VCaP (cell line): ENCODE results near the gene TRAPPC3.

ENCODE experiments used
- H3K27ac ChIP-seq: fragments of 450-650 bp; 2 replicates; pipeline ENCODE4 v1.5.1; 2017
- TF ChIP-seq, protein P1 (sequence below): fragments of 450-650 bp; conservative IDR thresholded peaks from 2 replicates; pipeline ENCODE4 v1.5.1; 2017; ENCODE audit warnings: mild to moderate bottlenecking, moderate library complexity

TRAPPC3 gene

DNA sequence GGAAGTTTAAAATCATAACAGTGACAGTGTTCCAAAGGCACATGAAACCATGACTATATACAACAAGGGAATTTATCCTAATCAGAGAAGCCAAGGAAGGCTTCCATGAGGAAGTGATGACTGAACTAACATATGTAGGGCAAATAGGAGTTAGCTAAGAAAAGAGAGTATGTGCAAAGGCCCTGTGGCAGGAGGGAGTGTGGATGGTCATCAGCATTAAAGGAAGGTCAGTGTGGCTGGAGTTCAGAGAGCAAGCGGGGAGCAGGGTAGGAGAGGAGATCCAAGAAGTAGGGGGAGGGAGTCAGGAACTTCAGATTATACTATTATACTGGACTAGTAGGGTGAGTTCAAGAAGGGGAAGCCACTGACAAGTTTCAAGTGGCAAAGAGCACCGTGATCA lies 15.1 kb upstream of the TRAPPC3 start:
- TF ChIP-seq, protein P1, sequence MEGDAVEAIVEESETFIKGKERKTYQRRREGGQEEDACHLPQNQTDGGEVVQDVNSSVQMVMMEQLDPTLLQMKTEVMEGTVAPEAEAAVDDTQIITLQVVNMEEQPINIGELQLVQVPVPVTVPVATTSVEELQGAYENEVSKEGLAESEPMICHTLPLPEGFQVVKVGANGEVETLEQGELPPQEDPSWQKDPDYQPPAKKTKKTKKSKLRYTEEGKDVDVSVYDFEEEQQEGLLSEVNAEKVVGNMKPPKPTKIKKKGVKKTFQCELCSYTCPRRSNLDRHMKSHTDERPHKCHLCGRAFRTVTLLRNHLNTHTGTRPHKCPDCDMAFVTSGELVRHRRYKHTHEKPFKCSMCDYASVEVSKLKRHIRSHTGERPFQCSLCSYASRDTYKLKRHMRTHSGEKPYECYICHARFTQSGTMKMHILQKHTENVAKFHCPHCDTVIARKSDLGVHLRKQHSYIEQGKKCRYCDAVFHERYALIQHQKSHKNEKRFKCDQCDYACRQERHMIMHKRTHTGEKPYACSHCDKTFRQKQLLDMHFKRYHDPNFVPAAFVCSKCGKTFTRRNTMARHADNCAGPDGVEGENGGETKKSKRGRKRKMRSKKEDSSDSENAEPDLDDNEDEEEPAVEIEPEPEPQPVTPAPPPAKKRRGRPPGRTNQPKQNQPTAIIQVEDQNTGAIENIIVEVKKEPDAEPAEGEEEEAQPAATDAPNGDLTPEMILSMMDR, result no peak
- H3K27ac ChIP-seq, result peak overlapping the region; percentile 98

DNA sequence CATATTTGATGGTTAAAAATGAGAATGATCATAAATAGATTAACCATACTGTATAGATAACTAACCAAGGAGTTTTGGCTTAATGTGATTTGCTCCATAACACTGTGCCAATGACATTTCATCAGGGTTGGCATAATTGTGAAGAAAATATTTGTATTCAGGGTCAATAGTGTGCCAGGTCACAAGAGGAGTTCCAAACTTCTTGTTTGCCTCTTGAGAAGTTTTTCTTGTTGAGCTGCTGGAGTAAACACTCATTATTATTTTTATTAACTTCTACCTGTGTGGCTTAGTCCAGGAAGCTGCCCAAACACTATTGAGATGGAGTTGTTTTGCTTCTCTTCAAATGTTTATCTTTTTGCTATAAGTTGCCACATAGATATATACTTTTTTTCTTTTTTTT lies 14.1 kb upstream of the TRAPPC3 start:
- H3K27ac ChIP-seq, result peak overlapping the region; percentile 98
- TF ChIP-seq, protein P1, result no peak

DNA sequence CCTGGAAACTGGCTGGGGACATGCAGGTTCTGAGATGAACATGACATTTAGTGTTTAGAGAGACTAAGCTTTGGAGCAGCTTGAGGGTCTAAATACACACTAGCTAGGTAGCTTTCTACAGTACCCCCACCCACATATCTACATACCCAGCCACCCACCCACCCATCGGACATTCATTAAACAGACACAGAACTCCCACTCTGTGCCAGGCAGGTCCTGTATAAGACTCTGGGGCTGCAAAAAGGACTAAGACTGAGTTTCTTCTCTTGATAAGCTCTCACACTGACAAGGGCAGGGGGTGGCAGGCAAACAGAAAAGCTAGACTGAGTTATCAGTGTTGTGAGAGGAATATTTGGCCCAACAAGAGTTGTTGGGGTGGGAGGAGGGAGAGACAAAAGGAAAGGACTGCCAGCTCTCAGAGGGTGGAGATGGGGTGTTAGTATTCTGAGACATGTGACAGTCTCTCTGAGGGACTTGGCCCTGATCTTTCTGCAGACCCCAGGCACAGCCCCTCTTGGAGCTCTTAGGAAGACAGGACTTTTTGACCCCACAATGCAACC lies 13.5 kb upstream of the TRAPPC3 start:
- peak overlapping the region; percentile 98 for H3K27ac ChIP-seq
- TF ChIP-seq, protein P1, result no peak

DNA sequence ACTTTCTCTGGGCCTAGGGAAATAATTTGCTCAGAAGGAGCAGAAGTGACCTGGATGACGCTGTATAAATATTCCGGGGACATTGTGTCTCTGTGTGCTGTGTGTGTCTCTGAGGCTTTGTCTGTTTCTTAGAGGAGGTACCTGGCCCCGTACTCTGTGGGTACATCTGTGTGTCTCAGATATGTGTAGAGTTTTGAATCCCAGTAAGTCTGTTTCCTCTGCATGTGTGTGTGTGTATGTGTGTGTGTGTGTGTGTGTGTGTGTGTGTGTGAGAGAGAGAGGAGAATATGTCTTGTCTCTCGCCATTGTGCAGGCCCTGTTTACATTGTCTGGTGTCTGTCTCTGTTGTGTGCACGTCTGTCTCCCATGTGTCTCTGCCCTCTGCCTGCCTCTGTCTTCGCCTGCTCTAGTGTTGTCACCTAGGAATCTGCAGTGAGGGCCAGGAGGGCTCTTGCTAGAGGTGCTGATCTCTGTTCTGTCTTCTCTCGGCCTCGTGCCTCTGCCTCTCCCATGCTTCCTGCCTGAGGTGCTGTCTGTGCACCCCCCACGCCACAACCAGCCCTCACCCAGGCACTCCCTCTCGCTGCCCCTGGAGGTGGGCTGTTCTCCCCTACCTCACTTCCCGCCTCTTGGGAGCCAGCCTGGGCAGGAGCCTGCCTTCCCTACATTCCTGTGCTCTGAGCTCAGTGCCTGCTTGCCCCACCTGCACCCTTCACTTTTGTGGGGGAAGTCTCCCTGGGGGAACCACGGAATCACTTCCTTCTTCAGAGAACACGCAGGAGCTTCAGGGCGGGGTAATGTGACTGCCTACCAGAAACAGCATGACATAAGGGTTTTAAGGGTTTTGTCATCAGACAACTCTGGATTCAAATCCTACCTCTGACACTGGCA lies 12.6 kb upstream of the TRAPPC3 start:
- TF ChIP-seq, protein P1, result no peak
- H3K27ac ChIP-seq, result peak overlapping the region; percentile 98

DNA sequence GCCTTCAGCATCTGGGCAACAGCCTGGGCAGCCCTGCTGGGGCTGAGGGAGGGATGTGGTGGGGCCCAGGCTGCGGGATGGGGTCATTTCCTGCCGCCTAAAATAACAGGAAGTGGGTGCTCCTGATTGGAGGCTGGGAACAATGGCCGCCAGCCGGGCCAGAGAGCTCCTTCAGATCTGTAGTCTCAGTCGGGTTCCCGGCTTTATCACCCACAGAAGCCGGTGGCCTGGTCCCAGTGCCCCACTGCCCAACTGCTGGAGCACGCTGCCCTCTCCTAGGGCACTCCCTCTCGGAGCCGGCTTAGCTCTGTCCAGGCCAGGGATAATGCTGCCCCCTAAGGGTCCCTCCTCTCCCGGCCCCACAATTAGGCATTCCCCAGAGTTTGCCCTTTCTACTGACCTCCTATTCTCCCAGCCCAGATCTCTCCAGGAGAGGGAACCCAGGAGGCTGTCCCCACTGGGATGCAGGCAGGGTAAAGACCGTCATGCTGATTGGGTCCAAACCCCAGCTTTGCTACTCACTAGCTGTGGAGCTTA lies 11.7 kb upstream of the TRAPPC3 start:
- peak overlapping the region; percentile 98 for H3K27ac ChIP-seq
- TF ChIP-seq, protein P1, result peak; percentile 16

DNA sequence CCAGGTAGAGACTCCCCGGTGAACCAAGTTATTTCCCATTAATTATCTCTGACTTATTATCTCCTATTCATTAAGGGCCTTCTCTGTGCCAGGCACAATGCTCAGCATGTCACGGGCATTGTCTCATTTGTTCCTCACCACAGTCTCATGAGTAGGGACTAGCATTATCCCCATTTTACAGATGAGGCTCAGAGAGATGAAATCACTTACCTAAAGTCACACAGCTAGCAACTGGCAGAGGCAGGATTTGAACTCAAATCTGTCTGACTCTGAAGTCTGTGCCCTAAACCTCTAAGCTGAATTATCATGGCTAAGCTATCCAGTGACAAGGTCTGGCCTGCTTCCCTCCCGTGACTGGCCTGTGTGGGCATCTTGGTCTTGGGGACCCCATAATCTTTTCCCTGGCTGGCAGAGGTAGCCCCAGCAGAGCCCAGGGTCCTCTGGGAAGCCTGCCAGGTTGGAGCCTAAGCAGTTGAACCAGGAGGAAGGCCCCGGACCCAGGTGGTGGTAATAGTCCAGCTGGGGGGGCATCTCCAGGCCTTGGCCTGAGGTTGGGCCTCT lies 11.2 kb upstream of the TRAPPC3 start:
- TF ChIP-seq, protein P1, result no peak
- H3K27ac ChIP-seq, result peak overlapping the region; percentile 98

DNA sequence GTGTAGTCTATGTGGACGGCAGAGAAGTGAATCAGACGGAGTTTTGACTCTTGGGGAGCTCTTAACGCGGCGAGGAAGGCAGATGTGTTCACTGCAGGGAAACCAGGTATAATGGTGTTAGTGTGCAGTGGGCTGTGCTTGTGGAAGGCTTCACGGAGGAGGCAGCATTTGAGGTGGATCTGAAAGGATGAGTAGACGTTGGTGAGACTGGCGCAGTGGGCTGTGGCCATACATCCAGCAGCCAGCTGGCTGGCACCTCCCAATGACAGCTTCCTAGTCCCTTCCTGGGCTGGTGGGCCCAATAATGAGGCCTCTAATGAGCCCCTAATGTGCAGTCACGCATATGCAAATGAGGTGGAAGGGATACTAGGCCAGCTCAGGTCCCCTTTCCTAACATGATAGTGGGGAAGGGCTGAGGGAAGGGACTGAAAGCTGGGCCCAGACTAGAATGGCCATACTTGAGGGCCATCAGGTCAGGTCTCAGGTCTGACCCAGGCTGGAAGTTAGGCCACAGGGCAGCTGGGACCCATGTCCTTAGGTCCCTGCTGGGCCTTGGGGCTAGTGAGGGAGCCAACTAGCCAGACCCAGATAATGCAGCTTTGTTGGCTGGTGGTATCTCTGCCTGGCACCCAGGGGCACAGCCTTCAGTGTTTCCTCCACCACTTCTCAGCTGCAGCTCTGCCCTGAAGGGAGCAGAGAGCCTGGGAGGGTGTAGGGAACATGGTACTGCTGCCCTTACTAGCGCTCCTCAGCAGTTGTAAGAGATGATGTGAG lies 10.5 kb upstream of the TRAPPC3 start:
- peak overlapping the region; percentile 98 for H3K27ac ChIP-seq
- TF ChIP-seq, protein P1, result no peak

DNA sequence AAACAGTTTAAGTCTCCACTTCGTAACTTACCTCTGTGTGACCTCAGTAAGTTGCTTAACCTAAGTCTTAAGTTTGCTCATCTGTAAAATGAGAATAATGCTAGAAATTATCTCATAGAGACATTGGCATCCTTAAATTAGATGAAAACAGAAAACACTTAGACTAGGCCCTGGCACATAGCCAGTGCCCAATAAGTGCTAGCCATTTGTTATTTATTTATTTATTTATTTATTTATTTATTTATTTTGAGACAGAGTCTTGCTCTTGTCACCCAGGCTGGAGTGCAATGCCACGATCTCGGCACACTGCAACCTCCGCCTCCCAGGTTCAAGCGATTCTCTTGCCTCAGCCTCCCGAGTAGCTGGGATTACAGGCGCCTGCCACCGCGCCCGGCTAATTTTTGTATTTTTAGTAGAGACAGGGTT lies 9.6 kb upstream of the TRAPPC3 start:
- peak overlapping the region; percentile 98; the same call in 1 of the 2 replicates for H3K27ac ChIP-seq
